ENCODE results near the gene TLN1. TPM values are rescaled to one million over a fixed set of nuclear protein-coding genes. Genes with fewer than 3 reads are reported as not detected.

The TLN1 gene
- total RNA-seq, 3 donors from 2014 or later: 163 to 497 (median 215) TPM

DNA sequence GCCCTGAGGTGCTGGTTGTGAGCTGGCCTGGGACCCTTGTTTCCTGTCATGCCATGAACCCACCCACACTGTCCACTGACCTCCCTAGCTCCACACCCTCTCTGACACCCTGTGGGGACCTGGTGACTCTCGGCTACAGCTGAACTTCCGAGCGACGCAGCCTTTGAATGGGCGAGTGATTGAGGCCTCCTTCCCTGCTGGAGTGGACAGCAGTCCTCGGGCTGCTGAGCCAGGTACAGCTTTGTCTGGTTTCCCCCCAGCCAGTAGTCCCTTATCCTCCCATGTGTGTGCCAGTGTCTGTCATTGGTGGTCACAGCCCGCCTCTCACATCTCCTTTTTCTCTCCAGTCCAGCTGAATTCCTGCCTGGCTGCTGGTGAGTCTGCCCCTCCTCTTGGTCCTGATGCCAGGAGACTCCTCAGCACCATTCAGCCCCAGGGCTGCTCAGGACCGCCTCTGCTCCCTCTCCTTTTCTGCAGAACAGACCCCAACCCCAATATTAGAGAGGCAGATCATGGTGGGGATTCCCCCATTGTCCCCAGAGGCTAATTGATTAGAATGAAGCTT, 52.1 kb downstream of the TLN1 start:
- intact Hi-C loops (cut with DNase I; ENCODE audit: low total_unique reads): no loop called here
- Histone ChIP-seq H3K27ac (no peak overlapping the region), H3K4me1 (peaks cover 0 to 4% of the 10 kb centered on the region in 2 donors)

DNA sequence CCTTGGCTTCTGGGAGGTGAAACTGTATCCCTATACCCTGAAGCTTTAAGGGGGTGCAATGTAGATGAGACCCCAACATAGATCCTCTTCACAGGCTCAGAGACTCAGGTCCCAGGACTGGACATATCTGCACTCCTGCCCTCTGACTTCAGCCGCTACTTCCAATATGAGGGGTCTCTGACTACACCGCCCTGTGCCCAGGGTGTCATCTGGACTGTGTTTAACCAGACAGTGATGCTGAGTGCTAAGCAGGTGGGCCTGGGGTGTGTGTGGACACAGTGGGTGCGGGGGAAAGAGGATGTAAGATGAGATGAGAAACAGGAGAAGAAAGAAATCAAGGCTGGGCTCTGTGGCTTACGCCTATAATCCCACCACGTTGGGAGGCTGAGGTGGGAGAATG, 52.9 kb downstream of the TLN1 start:
- H3K27ac ChIP-seq: no peak overlapping the region
- H3K4me3 ChIP-seq: no peak overlapping the region
- no peaks in the 10 kb centered on the region for H3K36me3 ChIP-seq
- H3K4me1 ChIP-seq: peaks cover 0 to 4% of the 10 kb centered on the region in 2 donors
- no peak for DNase-seq (ENCODE audit: low spot score in 2 of 2)
- no peak for TF ChIP-seq CTCF (IDR thresholded peaks at IDR 0.05)
- no peaks in the 10 kb centered on the region for H3K9me3 ChIP-seq
- intact Hi-C loops (cut with DNase I; ENCODE audit: low total_unique reads): no loop called here
- H3K27me3 ChIP-seq: no peaks in the 10 kb centered on the region

More for the DNA sequence above, 52.1 kb downstream of the TLN1 start:
- no peak for TF ChIP-seq POLR2AphosphoS5 (IDR thresholded peaks at IDR 0.05)
- TF ChIP-seq CTCF (IDR thresholded peaks at IDR 0.05): no peak
- no peak for TF ChIP-seq POLR2A (IDR thresholded peaks at IDR 0.05)
- no peaks in the 10 kb centered on the region for H3K27me3 ChIP-seq
- no peaks in the 10 kb centered on the region for H3K9me3 ChIP-seq
- H3K36me3 ChIP-seq: no peaks in the 10 kb centered on the region
- no peak overlapping the region for H3K4me3 ChIP-seq
- DNase-seq (ENCODE audit: low spot score in 2 of 2): no peak

DNA sequence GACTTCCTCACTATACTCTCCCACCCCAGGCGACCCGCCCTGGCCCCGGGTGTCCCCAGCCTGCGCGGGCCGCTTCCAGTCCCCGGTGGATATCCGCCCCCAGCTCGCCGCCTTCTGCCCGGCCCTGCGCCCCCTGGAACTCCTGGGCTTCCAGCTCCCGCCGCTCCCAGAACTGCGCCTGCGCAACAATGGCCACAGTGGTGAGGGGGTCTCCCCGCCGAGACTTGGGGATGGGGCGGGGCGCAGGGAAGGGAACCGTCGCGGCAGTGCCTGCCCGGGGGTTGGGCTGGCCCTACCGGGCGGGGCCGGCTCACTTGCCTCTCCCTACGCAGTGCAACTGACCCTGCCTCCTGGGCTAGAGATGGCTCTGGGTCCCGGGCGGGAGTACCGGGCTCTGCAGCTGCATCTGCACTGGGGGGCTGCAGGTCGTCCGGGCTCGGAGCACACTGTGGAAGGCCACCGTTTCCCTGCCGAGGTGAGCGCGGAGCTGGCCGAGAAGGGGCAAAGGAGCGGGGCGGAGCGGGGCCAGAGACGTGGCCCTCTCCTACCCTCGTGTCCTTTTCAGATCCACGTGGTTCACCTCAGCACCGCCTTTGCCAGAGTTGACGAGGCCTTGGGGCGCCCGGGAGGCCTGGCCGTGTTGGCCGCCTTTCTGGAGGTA, 56.1 kb downstream of the TLN1 start:
- TF ChIP-seq CTCF (IDR thresholded peaks at IDR 0.05): no peak
- TF ChIP-seq POLR2AphosphoS5 (IDR thresholded peaks at IDR 0.05): no peak
- no peak for TF ChIP-seq POLR2A (IDR thresholded peaks at IDR 0.05)
- Histone ChIP-seq H3K27ac (no peak overlapping the region), H3K36me3 (no peaks in the 10 kb centered on the region), H3K27me3 (no peaks in the 10 kb centered on the region), H3K9me3 (no peaks in the 10 kb centered on the region), H3K4me1 (peaks cover 0 to 4% of the 10 kb centered on the region in 2 donors), H3K4me3 (peak overlapping the region; percentile 41 to 77 (median 57))
- DNase-seq (ENCODE audit: low spot score in 2 of 2): no peak
- intact Hi-C loops (cut with DNase I; ENCODE audit: low total_unique reads): no loop called here

- H3K4me1 ChIP-seq: peaks cover 0 to 4% of the 10 kb centered on the region in 2 donors
- H3K36me3 ChIP-seq: no peaks in the 10 kb centered on the region
- no peaks in the 10 kb centered on the region for H3K27me3 ChIP-seq
- H3K9me3 ChIP-seq: no peaks in the 10 kb centered on the region
- H3K4me3 ChIP-seq: peak overlapping the region; percentile 41 to 77 (median 57)
- DNase-seq (ENCODE audit: low spot score in 2 of 2): no peak
- no peak for TF ChIP-seq POLR2A (IDR thresholded peaks at IDR 0.05)
- no peak for TF ChIP-seq CTCF (IDR thresholded peaks at IDR 0.05)
- no peak for TF ChIP-seq POLR2AphosphoS5 (IDR thresholded peaks at IDR 0.05)
- no peak overlapping the region for H3K27ac ChIP-seq
- intact Hi-C loops (cut with DNase I; ENCODE audit: low total_unique reads): no loop called here
These were observed 56.8 kb downstream of the TLN1 start for GRCh38 chr9:35675204-35675603.

DNA sequence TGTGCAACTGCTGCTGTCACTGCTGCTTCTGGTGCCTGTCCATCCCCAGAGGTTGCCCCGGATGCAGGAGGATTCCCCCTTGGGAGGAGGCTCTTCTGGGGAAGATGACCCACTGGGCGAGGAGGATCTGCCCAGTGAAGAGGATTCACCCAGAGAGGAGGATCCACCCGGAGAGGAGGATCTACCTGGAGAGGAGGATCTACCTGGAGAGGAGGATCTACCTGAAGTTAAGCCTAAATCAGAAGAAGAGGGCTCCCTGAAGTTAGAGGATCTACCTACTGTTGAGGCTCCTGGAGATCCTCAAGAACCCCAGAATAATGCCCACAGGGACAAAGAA, 58.0 kb downstream of the TLN1 start:
- no peak overlapping the region for H3K27ac ChIP-seq
- no peak for TF ChIP-seq POLR2AphosphoS5 (IDR thresholded peaks at IDR 0.05)
- no peak for TF ChIP-seq POLR2A (IDR thresholded peaks at IDR 0.05)
- TF ChIP-seq CTCF (IDR thresholded peaks at IDR 0.05): no peak

More for the DNA sequence above, 58.0 kb downstream of the TLN1 start:
- DNase-seq (ENCODE audit: low spot score in 2 of 2): no peak
- Histone ChIP-seq H3K4me1 (peaks cover 0 to 4% of the 10 kb centered on the region in 2 donors), H3K27me3 (no peaks in the 10 kb centered on the region), H3K36me3 (no peaks in the 10 kb centered on the region), H3K4me3 (no peak overlapping the region), H3K9me3 (no peaks in the 10 kb centered on the region)
- intact Hi-C loops (cut with DNase I; ENCODE audit: low total_unique reads): no loop called here

Measured in breast epithelium (tissue), 4 donors.